GM12892 (cell line): ENCODE measurements around the gene SRPRA.

Source experiments
- DNase-seq: peaks from one replicate; pipeline ENCODE4 v3.0.0; 2011; ENCODE audit not compliant: insufficient read length
- FAIRE-seq: peaks from 2 replicates; lab custom pipeline; 2011; peaks lifted over from hg19 to GRCh38; lab: Jason Lieb, UNC
- POLR2A ChIP-seq: IDR thresholded peaks from 2 replicates; pipeline ENCODE4 v1.6.1; 2011; ENCODE audit warnings: low read depth, low read length, control low read depth
- POLR2AphosphoS5 ChIP-seq: IDR thresholded peaks from 2 replicates; pipeline ENCODE4 v1.6.1; 2011; ENCODE audit warnings: low read depth, low read length, control low read depth
- TAF1 ChIP-seq: IDR thresholded peaks from 2 replicates; pipeline ENCODE4 v1.6.1; 2011; ENCODE audit warnings: low read depth, mild to moderate bottlenecking, control low read depth, low read length, borderline replicate concordance

SRPRA gene

GRCh38 chr11:126308271-126308671 is 39.6 kb upstream of the SRPRA start:
- DNase-seq = no peak
- FAIRE-seq = no peak
- TF ChIP-seq TAF1 = no peak
- no peak for TF ChIP-seq POLR2A
- no peak for TF ChIP-seq POLR2AphosphoS5

- FAIRE-seq (peak; percentile 72), DNase-seq (no peak)
- TF ChIP-seq POLR2AphosphoS5 (no peak), TAF1 (no peak), POLR2A (no peak)
Observed at GRCh38 chr11:126307706-126308105, 39.0 kb upstream of the SRPRA start.

- DNase-seq (no peak), FAIRE-seq (peak; percentile 58)
- TF ChIP-seq TAF1 = no peak
- TF ChIP-seq POLR2A = no peak
- TF ChIP-seq POLR2AphosphoS5 = no peak
Observed at GRCh38 chr11:126305699-126306098, 37.0 kb upstream of the SRPRA start.

- peak; percentile 53; the same call in 1 of the 2 replicates for TF ChIP-seq POLR2AphosphoS5
- no peak for TF ChIP-seq TAF1
- peak; percentile 33; the same call in 1 of the 2 replicates for TF ChIP-seq POLR2A
- DNase-seq (no peak), FAIRE-seq (no peak)
Observed at GRCh38 chr11:126304457-126305075, 35.9 kb upstream of the SRPRA start.

GRCh38 chr11:126303623-126304456 is 35.1 kb upstream of the SRPRA start, which contains the start of gene DCPS:
TSS of gene DCPS (plus strand) at chr11:126304060. CDS start at chr11:126304081, 21 bp downstream.
- peak; percentile 92 for TF ChIP-seq POLR2AphosphoS5
- peak; percentile 89 for TF ChIP-seq TAF1
- peak; percentile 97 for TF ChIP-seq POLR2A
- FAIRE-seq (peak; percentile 100), DNase-seq (peak; percentile 94)

GRCh38 chr11:126297004-126297403 is 28.3 kb upstream of the SRPRA start:
- FAIRE-seq (no peak), DNase-seq (no peak)

GRCh38 chr11:126293726-126294125 is 25.0 kb upstream of the SRPRA start:
- TF ChIP-seq TAF1 (no peak), POLR2A (peak; percentile 37; the same call in 1 of the 2 replicates)
- FAIRE-seq (peak; percentile 89), DNase-seq (no peak)

More at GRCh38 chr11:126297004-126297403, 28.3 kb upstream of the SRPRA start:
- no peak for TF ChIP-seq TAF1
- TF ChIP-seq POLR2A = no peak
- no peak for TF ChIP-seq POLR2AphosphoS5

GRCh38 chr11:126290887-126291286 is 22.2 kb upstream of the SRPRA start:
- no peak for TF ChIP-seq TAF1
- no peak for TF ChIP-seq POLR2AphosphoS5
- TF ChIP-seq POLR2A = no peak
- FAIRE-seq = no peak
- DNase-seq = no peak

GRCh38 chr11:126288237-126288636 is 19.5 kb upstream of the SRPRA start:
- DNase-seq (no peak), FAIRE-seq (no peak)
- TF ChIP-seq TAF1 (no peak), POLR2AphosphoS5 (no peak), POLR2A (no peak)

GRCh38 chr11:126284829-126285228 is 16.1 kb upstream of the SRPRA start:
- DNase-seq (no peak), FAIRE-seq (peak; percentile 83)
- TF ChIP-seq POLR2A (no peak), POLR2AphosphoS5 (no peak), TAF1 (no peak)
